ENCODE measurements around the gene CPNE8. TPM values are rescaled to one million over a fixed set of nuclear protein-coding genes. Genes with fewer than 3 reads are reported as not detected.

Gene CPNE8
- polyA plus RNA-seq: 1 to 10 TPM in 2 of 3 donors, under 1 TPM in 1; 0.76 to 5.2 (median 3.1) TPM

DNA sequence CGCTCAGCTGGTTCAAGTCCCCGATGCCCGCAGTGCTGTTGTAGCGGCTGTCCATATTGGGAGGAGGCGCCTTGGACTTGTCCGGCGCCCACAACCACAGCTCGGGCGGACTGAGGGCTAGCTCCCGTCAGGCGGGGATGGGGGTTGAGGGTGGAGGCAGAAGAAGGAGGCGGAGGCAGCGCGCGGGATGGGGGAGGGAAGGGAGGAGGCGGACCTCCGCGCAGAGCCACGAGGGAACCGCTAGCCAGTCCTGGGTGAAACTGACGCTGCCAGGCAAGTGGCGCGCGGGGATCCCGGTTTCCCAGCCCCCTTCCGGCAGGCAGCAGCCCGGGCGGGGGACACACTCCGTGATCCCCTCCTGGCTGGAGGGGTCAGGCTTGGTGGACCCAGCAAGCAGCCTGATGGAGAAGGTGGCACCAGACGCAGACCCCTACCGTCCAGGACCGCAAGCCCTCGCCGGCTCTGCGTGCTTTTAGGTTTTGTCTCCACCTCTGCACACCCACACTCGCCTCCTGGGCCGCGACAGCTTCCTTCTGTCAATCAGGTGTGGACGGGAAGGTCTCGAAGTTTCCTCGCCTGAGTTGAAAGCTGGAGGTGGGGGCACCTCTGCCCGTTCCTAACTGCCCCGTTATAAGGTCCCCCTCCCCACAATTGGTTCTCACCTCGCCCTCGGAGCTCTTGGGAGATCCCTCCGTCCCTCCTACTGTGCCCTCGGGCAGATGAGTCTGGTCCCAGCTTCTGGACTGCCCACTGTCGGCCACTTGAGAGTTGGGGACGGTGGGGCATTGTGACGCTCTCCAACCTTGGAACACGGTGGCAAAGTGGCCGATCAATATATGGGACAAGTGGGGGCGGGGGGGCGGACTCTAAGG, at the start of gene CPNE8:
Gene CPNE8 (minus strand): TSS at position 112 of the 872 bp plus-strand sequence. CDS start 57 bp downstream, at position 55.
- H3K27me3 Mint-ChIP-seq (ENCODE audit: low read depth in 3 of 3): peaks cover 0 to 8% (median 3%) of the 10 kb centered on the region in 3 donors
- H3K4me1 Mint-ChIP-seq: peaks cover 31 to 43% of the 10 kb centered on the region in 2 donors
- no peaks in the 10 kb centered on the region for H3K36me3 Mint-ChIP-seq
- H3K4me3 Mint-ChIP-seq: peak within 1 kb of the TSS; percentile 92 to 96 (median 95)
- H3K9me3 Mint-ChIP-seq: no peaks in the 10 kb centered on the region
- peak within 1 kb of the TSS; percentile 76 to 92 (median 88) for H3K27ac Mint-ChIP-seq
- peak; percentile 46 to 55 (median 53) for DNase-seq

DNA sequence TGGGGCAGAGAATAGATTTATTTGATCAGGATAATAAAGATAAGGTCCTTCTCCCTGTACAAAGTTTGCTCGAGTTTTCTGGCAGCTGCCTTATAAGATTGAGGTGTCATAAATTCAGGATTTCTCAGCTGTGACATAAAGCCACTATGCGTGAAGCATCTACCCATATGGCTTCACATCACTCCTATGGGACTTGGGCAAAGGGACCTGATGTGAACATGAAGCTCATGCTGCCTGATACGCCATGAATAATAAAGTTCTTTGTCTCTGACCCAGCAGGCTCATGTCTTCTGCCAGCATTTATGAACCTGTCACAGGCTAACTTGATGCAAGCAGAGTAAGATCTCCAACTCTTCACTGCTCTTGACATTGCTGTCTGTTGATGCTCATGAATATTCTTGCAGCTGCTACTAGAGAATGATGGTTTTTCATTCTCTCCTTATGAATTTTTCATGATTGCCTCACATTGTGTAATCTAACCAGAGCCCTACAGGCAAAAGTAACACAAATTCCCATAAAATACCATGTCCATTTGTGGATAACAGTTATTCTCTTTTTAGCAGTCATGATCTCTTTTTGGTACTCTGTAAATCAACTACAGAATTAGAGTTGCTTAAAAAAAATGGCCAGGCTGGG, 49.0 kb upstream of the CPNE8 start:
- no peaks in the 10 kb centered on the region for H3K36me3 Mint-ChIP-seq
- H3K9me3 Mint-ChIP-seq: peaks cover 0 to 6% (median 2%) of the 10 kb centered on the region in 6 donors
- no peaks in the 10 kb centered on the region for H3K27me3 Mint-ChIP-seq (ENCODE audit: low read depth in 3 of 3)
- no peaks in the 10 kb centered on the region for H3K4me1 Mint-ChIP-seq
- H3K4me3 Mint-ChIP-seq: no peak overlapping the region
- DNase-seq: no peak
- no peak overlapping the region for H3K27ac Mint-ChIP-seq

- Mint-ChIP-seq H3K27me3 (ENCODE audit: low read depth in 3 of 3) (no peaks in the 10 kb centered on the region), H3K4me1 (no peaks in the 10 kb centered on the region), H3K27ac (no peak overlapping the region), H3K9me3 (peaks cover 0 to 10% (median 4%) of the 10 kb centered on the region in 6 donors), H3K36me3 (no peaks in the 10 kb centered on the region), H3K4me3 (no peak overlapping the region)
- DNase-seq: no peak
These were observed 44.0 kb upstream of the CPNE8 start for GRCh38 chr12:38949363-38949762.

- no peaks in the 10 kb centered on the region for H3K27me3 Mint-ChIP-seq (ENCODE audit: low read depth in 3 of 3)
- H3K9me3 Mint-ChIP-seq: peaks cover 0 to 12% (median 4%) of the 10 kb centered on the region in 6 donors
- peaks cover 5 to 9% of the 10 kb centered on the region in 2 donors for H3K4me1 Mint-ChIP-seq
- no peaks in the 10 kb centered on the region for H3K36me3 Mint-ChIP-seq
- no peak overlapping the region for H3K27ac Mint-ChIP-seq
- no peak overlapping the region for H3K4me3 Mint-ChIP-seq
- DNase-seq: no peak
These were observed 29.3 kb upstream of the CPNE8 start for GRCh38 chr12:38934686-38935085.

DNA sequence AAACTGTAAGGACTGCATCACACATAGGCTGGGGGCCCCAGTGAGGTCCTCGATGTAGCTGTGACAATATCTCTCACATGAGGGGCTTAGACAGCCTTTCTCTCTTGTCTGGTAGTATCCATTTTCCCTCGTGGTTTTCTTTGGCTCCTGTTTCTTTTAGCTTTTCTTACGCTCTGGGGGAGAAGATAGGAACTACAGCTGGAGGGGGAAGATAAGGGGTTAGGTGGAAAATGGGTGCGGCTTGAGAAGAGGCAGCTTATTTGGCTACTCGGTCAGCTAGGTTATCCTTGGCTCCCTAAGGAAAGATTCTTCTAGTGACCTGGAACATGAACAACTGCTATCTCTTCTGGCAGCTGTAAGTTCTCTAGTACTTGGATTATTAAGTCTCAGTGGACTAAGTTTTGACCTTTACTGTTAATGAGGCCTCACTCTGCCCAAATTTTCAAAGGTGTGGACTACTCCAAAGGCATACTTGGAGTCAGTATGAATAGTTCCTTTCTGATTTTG, 28.7 kb upstream of the CPNE8 start:
- Mint-ChIP-seq H3K27ac (no peak overlapping the region), H3K27me3 (ENCODE audit: low read depth in 3 of 3) (no peaks in the 10 kb centered on the region), H3K4me1 (peaks cover 5 to 9% of the 10 kb centered on the region in 2 donors), H3K9me3 (peaks cover 0 to 12% (median 4%) of the 10 kb centered on the region in 6 donors), H3K36me3 (no peaks in the 10 kb centered on the region), H3K4me3 (no peak overlapping the region)
- no peak for DNase-seq

GRCh38 chr12:38932320-38932719, 26.9 kb upstream of the CPNE8 start:
- Mint-ChIP-seq H3K36me3 (no peaks in the 10 kb centered on the region), H3K27ac (no peak overlapping the region), H3K4me3 (no peak overlapping the region), H3K9me3 (peaks cover 0 to 6% (median 1%) of the 10 kb centered on the region in 6 donors), H3K4me1 (peaks cover 5 to 9% of the 10 kb centered on the region in 2 donors), H3K27me3 (ENCODE audit: low read depth in 3 of 3) (peaks cover 0 to 3% (median 0%) of the 10 kb centered on the region in 3 donors)
- no peak for DNase-seq

GRCh38 chr12:38931461-38931860, 26.1 kb upstream of the CPNE8 start:
- Mint-ChIP-seq H3K9me3 (peaks cover 0 to 6% (median 0%) of the 10 kb centered on the region in 6 donors), H3K4me3 (no peak overlapping the region), H3K36me3 (no peaks in the 10 kb centered on the region), H3K4me1 (peaks cover 5 to 9% of the 10 kb centered on the region in 2 donors), H3K27ac (no peak overlapping the region), H3K27me3 (ENCODE audit: low read depth in 3 of 3) (peaks cover 0 to 3% (median 0%) of the 10 kb centered on the region in 3 donors)
- no peak for DNase-seq

DNA sequence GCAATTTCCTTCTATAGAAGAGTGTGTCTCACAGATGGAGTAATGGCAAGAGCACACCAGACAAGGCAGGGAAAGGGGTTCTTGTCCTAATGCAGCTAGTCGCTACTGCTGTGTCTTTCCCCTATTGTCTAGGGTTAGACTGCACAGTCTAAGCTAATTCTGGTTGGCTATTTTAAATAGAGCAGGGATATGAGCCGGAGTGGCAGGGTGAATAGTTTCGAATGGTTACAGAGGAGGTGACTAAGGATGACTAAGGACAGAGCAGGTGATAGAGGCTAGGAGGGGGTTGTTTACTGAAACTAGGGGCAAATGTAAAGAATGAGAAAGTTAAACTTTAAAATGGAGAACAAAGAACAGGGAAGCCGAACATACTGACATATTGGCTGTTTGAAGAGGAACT, 25.6 kb upstream of the CPNE8 start:
- H3K36me3 Mint-ChIP-seq: no peaks in the 10 kb centered on the region
- no peak for DNase-seq
- peaks cover 0 to 6% (median 0%) of the 10 kb centered on the region in 6 donors for H3K9me3 Mint-ChIP-seq
- no peak overlapping the region for H3K4me3 Mint-ChIP-seq
- H3K27ac Mint-ChIP-seq: peak overlapping the region in 1 of 6 donors; percentile 3
- H3K27me3 Mint-ChIP-seq (ENCODE audit: low read depth in 3 of 3): peaks cover 0 to 3% (median 0%) of the 10 kb centered on the region in 3 donors
- H3K4me1 Mint-ChIP-seq: peaks cover 5 to 9% of the 10 kb centered on the region in 2 donors

DNA sequence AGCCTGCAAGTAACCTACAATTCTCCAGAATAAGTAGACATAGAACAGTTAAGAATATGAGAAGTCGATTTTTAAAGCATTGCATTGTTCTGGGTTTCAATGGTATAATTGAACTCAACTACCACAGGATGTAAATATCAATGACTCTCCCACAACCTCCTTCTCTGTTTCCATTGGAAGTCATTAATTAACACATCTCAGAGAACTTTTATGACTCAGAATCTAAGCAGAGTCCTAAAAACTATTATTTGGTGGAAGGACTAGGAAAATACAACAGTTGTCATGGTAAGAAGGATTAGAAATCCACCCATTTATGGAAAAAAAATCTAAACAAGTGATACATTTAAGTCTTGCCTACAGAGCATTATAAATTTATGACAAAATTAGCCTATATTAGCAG, 21.1 kb upstream of the CPNE8 start:
- H3K9me3 Mint-ChIP-seq: peaks cover 0 to 6% (median 0%) of the 10 kb centered on the region in 6 donors
- H3K27me3 Mint-ChIP-seq (ENCODE audit: low read depth in 3 of 3): peaks cover 0 to 3% (median 0%) of the 10 kb centered on the region in 3 donors
- no peak for DNase-seq
- H3K4me1 Mint-ChIP-seq: no peaks in the 10 kb centered on the region
- no peak overlapping the region for H3K4me3 Mint-ChIP-seq
- H3K27ac Mint-ChIP-seq: no peak overlapping the region
- no peaks in the 10 kb centered on the region for H3K36me3 Mint-ChIP-seq

GRCh38 chr12:38921025-38921677, 15.8 kb upstream of the CPNE8 start:
- H3K4me1 Mint-ChIP-seq: no peaks in the 10 kb centered on the region
- H3K9me3 Mint-ChIP-seq: no peaks in the 10 kb centered on the region
- peaks cover 0 to 2% (median 0%) of the 10 kb centered on the region in 3 donors for H3K27me3 Mint-ChIP-seq (ENCODE audit: low read depth in 3 of 3)
- no peak overlapping the region for H3K4me3 Mint-ChIP-seq
- H3K36me3 Mint-ChIP-seq: no peaks in the 10 kb centered on the region
- no peak for DNase-seq
- H3K27ac Mint-ChIP-seq: no peak overlapping the region

GRCh38 chr12:38919191-38919590, 13.8 kb upstream of the CPNE8 start:
- H3K4me3 Mint-ChIP-seq: no peak overlapping the region
- H3K27me3 Mint-ChIP-seq (ENCODE audit: low read depth in 3 of 3): peaks cover 0 to 2% (median 0%) of the 10 kb centered on the region in 3 donors
- no peak overlapping the region for H3K27ac Mint-ChIP-seq
- no peaks in the 10 kb centered on the region for H3K9me3 Mint-ChIP-seq
- H3K36me3 Mint-ChIP-seq: no peaks in the 10 kb centered on the region
- H3K4me1 Mint-ChIP-seq: no peaks in the 10 kb centered on the region
- no peak for DNase-seq

- Mint-ChIP-seq H3K4me3 (no peak overlapping the region), H3K27ac (no peak overlapping the region), H3K36me3 (no peaks in the 10 kb centered on the region), H3K4me1 (no peaks in the 10 kb centered on the region), H3K27me3 (ENCODE audit: low read depth in 3 of 3) (peaks cover 2 to 4% (median 2%) of the 10 kb centered on the region in 3 donors), H3K9me3 (no peaks in the 10 kb centered on the region)
- DNase-seq: no peak
These were observed 10.2 kb upstream of the CPNE8 start for GRCh38 chr12:38915429-38916182.

DNA sequence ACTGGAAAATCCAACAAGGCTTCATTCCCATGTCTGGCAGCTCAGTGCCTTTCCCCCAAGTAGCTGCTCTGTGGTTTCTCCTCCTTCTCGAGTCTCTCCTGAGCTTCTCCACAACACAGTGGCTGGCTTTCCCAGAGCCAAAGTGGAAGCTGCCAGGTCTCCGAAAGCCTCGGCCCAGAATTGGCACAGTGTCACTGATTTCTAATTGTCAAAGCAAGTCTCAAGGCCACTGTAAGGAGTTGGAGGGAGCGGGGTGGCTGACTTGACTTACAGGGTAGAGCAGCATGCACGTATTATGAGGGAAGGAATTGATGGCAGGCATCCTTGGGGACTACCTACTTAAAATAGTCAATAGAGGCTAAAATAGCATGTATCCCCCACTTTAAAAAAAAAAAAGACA, 6.7 kb upstream of the CPNE8 start:
- Mint-ChIP-seq H3K27ac (no peak overlapping the region), H3K4me1 (peaks cover 3 to 4% of the 10 kb centered on the region in 2 donors), H3K27me3 (ENCODE audit: low read depth in 3 of 3) (peaks cover 2 to 6% (median 4%) of the 10 kb centered on the region in 3 donors), H3K4me3 (no peak overlapping the region), H3K9me3 (no peaks in the 10 kb centered on the region), H3K36me3 (no peaks in the 10 kb centered on the region)
- DNase-seq: no peak
